IPS-NIHi7 (cell line): ENCODE results near the gene OR51I1.
A peak's percentile ranks its signal among the peaks of the same experiment; 100 is the strongest.

Experiments used
- DNase-seq: peaks from one replicate; pipeline ENCODE4 v3.0.0; 2012; ENCODE audit warnings: mixed read lengths; ENCODE audit errors: extremely low spot score

OR51I1 gene, protein sequence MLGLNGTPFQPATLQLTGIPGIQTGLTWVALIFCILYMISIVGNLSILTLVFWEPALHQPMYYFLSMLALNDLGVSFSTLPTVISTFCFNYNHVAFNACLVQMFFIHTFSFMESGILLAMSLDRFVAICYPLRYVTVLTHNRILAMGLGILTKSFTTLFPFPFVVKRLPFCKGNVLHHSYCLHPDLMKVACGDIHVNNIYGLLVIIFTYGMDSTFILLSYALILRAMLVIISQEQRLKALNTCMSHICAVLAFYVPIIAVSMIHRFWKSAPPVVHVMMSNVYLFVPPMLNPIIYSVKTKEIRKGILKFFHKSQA

DNA sequence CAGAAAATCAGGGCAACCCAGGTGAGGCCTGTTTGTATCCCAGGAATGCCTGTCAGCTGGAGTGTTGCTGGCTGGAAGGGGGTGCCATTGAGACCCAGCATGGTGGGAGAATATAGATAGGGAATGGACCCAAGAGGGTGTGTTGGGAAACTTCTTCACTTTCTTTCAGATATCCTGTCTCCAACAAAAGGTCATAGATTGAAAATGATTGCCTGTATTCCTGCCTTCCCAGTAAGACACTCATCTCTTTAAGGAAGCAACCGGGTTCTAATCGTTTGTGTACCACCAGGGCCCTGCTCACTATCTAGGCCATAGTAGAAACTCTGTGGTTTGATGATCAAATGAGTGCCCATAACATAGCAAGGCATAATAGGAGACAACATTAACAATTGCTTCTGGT is at the start of gene OR51I1:
TSS of gene OR51I1 (minus strand) at position 101 of the 400 bp plus-strand sequence. CDS start at position 101, 0 bp downstream.
- no peak for DNase-seq

DNA sequence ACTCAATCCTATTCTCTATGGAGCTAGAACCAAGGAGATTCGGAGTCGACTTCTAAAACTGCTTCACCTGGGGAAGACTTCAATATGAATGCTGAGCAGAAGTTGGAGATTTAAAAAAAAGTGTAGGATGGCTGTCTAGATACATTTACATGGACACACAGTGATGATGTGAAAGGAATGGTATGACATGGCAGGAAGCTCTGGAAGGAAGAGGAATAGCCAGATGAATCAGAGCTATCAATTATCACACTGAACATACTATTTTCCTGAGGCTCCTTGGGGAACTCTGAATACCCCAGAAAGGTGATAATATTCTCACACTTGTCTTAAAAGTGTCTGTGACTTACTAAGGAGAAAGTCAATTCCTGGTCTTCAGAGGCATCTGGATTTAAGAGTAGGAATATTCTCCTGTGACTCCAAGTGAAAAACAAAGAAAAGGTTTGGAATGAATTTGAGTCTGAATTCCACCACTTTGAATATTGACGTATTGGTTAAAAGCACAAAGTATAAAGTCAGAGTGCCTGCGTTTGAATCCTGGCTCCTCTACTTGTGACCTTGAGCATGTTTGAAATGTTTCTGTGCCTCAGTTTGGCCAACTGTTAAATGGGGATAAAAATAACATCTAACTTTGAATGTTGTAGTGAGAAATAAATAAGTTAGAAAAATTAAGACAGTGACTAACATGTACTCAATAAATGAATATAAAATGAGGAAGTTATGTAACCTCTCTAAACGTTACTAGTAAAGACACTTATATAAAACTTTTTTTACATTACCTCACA is 48.5 kb upstream of the OR51I1 start:
- no peak for DNase-seq

DNA sequence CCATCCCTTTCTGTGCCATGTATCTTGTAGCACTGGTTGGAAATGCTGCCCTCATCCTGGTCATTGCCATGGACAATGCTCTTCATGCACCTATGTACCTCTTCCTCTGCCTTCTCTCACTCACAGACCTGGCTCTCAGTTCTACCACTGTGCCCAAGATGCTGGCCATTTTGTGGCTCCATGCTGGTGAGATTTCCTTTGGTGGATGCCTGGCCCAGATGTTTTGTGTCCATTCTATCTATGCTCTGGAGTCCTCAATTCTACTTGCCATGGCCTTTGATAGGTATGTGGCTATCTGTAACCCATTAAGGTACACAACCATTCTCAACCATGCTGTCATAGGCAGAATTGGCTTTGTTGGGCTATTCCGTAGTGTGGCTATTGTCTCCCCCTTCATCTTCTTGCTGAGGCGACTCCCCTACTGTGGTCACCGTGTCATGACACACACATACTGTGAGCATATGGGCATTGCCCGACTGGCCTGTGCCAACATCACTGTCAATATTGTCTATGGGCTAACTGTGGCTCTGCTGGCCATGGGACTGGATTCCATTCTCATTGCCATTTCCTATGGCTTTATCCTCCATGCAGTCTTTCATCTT is 47.6 kb upstream of the OR51I1 start:
- DNase-seq, result no peak

DNA sequence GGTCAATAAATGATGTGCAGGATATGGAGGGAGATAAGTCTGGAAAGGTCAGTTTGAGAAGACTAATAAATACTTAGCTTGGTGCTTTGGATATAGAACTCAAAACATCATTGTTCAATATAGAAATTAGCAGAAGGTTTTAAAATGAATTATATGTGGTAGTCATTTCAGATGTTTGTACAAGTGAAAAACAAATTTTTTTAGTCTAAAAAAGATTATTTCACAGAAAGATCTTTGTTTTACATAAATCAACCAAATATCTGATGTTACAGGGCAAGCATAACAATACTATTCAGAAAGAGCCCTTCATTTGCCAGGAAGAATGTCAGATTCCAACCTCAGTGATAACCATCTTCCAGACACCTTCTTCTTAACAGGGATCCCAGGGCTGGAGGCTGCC is 47.1 kb upstream of the OR51I1 start, which contains the start of gene OR52D1:
TSS of gene OR52D1 (plus strand) at position 301 of the 400 bp plus-strand sequence. CDS start at position 323, 22 bp downstream.
- no peak for DNase-seq

DNA sequence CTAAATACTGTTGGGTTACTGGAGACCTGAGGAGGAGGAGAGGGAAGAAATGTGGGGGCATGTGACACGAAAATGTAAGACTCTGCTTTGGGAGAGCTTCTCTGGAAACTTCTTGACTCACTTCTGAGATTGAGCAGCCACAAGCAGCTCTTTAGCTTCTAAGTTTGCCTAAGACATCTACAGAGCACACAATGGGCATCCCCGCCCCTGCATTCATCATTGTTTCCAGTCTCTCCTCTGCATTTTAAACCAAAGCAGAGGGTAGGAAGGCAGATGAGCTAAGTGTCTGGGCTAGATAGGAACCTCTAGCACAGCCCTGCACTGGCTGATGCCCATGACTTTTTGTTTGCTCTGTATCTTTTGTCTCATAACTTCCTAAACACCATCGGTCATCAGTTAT is 45.1 kb upstream of the OR51I1 start:
- DNase-seq, result no peak

DNA sequence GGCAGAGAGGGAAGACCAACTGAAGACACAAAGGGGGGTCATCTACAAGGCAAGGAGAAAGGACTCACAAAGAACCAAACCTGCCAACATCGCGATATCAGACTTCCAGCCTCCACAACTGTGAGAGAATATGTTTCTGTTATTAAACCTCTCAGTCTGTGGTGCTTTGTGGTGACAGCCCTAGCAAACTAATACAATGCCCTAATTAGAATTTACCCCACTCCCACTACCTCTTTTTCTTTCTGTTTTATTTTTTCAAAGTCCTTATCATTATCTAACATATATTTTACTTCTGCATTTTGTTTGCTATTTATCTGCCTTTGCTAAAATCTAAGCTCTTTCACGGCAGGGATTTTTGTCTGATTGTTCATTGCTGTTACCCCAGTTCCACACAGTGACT is 44.7 kb upstream of the OR51I1 start:
- DNase-seq, result no peak

DNA sequence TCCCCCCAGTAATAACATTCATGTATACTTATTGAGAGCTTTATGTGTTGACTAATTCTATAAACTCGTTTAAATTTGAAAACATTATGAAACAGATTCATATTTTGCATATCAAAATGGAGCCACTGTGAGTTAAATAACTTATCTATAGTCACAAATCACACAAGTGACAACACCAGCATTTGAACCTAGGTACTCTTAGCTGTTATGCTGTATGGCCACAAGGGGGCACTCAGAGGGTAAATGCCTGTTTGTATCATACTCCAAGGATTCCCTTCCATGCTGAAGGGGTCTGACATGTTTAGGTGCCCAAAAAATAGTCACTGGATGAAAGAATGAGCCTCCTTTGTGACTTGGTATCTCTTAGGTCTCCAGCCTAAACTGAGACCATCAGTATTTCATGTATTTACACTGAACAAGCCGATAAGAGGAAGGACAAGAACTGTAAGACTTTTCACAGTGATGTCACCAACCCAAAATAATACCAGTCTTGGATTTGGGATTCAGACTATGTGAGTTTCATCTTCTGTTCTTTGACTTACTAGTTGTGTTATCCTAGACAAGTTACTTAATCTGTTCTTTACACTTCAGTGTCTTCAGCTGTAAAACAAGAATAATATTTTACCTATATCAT is 35.0 kb upstream of the OR51I1 start:
- peak; percentile 76 for DNase-seq

DNA sequence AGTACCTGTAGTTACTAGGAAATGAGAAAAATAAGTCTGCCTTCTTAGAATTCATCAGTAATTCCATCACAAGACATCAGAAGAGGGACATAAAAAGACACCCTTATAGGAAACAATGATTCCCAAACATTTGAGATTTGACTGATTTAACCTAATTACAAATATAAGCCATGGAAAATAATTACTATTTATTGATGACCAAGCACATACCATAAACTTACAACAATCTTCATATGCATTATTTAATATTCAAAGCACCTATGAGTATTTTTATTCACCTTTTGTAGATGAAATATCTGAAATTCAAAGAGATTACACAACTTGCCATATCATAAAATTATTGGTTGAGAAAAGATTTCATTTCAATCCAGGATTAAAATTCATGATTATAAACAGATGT is 32.6 kb upstream of the OR51I1 start:
- no peak for DNase-seq

DNA sequence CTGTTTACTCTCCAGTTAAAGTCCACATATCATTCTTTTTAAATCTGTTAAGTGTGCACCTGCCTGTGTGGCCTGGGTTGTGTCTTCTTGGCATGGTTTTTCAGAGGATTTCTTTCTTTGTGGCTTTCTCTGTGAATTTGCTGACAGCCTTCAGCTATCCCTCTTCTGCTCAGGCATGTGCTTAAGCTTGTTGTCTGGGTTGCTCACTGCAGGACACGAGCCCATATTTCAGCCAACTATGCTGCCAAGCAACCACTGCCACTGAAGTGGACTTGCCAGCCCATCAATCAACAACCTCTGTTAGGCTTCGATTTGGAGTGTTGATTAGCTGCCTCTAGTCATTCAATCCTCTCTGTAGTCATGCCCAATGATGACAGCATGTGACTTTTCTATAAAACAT is 26.2 kb upstream of the OR51I1 start:
- no peak for DNase-seq

DNA sequence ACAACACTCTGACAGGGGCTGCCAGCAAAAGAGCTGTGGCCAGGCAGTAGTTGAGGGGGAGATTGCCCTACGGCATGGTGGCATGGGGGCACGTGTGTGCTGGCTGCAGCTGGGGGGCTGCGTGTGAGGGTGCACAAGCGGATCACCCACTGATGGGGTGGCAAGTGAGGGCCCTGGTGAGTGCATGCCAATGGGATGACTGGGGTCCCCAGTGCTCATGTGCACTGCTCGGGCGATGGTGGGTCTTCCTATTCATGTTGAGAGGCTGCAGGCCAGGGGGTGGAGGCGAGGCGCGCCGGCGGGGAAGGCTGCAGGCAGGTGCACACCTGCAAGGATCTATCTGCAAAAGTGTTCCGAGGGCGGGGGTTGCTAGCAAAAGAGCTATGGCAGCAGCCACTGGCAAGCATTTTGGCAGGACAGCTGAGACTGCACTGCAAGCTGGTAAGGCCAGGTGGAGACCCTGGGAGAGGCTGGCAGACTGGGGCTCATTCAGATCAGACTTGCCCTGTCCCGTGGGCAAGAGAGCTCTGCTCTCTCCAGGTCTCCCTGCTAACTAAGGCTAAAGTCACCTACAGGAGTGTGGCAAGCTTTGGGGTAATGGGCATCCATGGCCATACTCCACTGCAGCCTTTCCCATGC is 19.8 kb upstream of the OR51I1 start:
- no peak for DNase-seq

DNA sequence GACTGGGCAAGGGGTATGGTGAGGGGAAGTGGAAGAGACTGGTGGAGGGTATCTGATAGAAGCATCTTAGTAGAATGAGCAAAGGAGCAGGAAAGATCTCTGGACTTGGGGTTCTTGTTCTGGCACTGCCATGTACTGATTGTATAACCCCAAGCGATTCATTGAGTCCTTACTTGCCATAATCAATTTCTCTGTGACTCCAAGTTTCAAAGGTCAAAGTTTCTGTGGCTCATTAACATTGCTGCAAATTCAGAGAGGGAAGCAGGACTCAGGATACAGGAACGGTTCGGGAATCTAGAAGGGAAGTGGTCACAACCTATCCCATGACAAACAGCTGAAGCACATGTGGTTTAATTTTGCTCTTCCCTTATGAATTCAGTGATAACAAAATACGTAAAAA is 8.1 kb upstream of the OR51I1 start:
- DNase-seq, result no peak

DNA sequence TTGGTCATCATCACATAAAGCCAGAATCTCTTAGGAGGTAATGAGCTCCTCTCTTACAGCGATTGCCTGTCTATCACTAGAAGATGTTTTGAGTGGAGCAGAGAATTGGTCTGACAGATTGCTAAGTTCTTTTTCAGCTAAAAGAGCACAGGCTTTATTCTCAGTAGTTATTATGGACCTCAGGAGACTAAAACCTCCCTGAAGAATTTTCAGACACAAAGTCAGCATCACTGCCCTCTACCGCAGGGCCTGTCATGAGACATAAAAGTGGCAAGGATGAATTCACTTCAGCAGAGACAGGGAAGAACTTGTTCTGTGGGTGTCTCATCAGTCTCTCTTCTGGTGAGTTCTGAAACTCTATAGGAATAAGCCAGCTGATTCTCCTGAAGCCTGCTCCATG is 7.7 kb upstream of the OR51I1 start, which contains the start of gene OR51I2:
TSS of gene OR51I2 (plus strand) at position 301 of the 400 bp plus-strand sequence. CDS start 4,166 bp downstream, outside the sequence.
- no peak for DNase-seq

DNA sequence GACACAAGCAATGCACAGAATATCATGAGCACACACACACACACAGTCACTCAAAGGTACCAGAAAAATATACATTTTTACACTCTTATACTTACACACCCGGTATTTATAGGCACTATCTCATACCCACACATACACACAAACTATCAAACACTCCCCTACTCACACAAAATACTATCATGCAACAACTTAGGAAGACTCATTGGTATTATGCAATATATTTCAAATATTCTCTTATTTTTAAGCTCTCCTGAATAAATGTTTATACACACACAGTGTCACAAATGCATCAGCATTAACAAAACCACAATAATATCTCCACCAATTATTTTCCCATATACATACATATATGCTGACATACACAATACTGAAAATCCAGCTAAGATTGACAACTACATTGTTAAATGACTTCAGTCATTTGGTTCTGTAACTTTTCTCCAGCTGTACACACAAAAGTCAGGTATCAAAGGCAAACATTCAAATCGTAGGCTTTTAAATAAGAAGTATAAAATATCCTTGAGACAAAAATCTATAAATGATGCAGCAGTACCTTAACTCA is 2.6 kb upstream of the OR51I1 start:
- no peak for DNase-seq

DNA sequence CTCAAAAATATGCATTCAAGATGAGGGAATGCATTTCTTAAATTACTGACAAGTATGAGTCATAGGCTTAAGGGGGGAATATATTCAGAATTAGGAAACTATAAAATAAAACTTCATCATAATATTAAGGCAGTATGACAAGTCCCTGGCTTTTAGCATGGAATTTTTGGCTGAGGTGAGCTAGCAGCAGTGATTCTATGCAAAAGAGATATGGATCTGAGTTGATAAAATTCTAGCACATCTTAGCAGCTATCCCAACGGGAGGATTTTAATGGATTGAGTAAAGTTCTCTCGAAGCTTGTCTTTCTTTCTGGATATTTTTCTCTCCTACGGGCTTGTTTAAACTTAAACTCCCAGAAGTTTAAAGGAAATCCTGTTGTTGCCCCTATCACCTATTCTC is 18.2 kb downstream of the OR51I1 start:
- DNase-seq, result no peak

DNA sequence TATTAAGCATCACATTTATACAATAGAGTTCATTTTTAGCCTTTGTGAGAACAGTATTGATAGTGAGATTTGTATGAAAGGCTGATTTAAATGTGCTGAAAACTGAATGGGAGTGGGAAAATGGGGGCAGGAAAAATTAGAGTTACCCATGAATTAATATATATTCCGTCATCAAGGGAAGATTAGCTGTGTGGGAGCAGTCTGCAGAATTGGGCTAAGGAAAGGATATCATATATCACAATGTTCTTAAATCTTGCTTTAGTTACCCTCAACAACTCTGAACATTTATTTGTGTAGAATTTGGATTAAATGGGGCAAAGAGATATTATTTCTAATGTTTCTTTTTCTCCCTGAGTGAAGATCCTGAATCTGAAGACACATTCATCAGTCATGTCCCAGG is 19.5 kb downstream of the OR51I1 start, which contains the start of gene OR51Q1:
TSS of gene OR51Q1 (plus strand) at position 301 of the 400 bp plus-strand sequence. CDS start at position 391, 90 bp downstream.
- DNase-seq, result no peak

DNA sequence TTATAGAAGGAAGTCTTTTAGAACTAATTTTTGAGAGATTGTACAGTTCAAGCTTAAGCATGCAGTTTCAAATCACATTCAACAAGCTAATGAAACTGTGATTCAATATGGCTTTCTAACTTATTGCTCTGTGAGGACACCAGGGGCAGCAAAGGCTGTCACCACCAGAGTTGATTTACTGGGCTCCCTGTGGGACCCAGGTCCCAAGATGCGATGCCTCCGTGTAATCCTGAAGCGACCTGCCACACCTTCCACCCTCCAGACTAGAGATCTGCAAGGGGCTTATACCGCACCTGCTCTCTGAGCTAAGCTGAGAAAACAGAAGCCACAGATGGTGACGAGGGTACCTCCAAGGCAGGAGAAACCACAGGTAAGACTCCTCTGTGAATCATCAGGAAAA is 20.3 kb downstream of the OR51I1 start:
- DNase-seq, result peak; percentile 19

DNA sequence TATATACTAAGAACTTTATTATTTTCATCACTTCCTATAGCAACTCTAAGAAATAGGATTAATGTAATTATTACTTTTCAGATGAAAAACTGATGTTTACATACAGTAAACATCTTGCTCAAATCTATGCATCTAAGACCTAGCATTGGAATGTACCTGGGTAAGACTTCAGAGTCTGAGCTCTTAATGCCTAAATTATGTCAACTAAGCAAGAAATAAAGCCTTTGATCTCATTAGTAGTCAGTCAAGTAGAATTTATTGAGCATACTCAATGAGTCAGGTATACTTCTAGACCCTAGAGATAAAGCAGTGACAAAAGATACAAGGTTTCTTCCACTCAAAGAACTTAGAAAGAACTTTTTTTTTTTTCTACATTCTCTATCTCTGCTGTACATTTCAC is 36.1 kb downstream of the OR51I1 start:
- DNase-seq, result no peak

DNA sequence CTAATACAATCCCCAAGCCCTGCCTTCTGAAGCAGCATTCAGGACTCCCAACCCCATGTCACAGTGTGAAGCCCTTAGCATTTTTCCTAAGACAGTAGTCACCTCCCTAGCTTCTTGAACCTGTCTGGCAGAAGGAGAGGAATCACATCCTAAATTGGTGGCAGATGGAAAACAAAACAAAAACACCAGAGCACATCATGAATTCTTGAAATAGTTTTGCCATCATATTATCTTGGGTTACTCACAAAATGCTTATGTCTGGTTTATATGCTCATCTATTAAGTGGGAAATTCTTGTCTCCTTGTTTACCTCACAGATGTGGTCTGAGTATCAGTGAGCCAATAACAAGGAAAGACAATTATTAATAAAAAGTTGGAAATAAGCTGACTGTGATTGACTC is 42.4 kb downstream of the OR51I1 start:
- DNase-seq, result no peak

DNA sequence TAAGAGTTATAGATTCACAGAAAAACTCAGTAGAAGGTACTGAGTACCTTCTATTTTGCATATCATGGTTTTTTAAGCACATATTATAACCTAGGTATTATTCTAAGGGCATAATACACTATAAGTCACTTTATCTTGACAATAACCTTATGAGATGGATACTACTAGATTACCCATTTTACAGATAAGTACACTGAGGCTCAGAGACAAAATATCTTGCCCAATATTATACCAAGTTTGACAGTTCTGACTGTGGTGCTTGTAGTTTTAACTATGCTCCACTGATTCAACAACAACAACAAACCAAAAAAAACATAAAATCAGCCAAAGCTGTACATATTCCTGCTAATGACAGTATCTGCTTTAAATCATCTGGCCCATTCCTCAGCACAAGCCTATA is 47.2 kb downstream of the OR51I1 start:
- DNase-seq, result no peak
